GM21447 (cell line): Measurements from ENCODE around the gene FAM98A.

ENCODE experiments used
- ATAC-seq: cut with Tn5 transposase; IDR thresholded peaks from one replicate; pipeline ENCODE4 v1.9.1; 2021; ENCODE audit not compliant: unreplicated experiment

The FAM98A gene

DNA sequence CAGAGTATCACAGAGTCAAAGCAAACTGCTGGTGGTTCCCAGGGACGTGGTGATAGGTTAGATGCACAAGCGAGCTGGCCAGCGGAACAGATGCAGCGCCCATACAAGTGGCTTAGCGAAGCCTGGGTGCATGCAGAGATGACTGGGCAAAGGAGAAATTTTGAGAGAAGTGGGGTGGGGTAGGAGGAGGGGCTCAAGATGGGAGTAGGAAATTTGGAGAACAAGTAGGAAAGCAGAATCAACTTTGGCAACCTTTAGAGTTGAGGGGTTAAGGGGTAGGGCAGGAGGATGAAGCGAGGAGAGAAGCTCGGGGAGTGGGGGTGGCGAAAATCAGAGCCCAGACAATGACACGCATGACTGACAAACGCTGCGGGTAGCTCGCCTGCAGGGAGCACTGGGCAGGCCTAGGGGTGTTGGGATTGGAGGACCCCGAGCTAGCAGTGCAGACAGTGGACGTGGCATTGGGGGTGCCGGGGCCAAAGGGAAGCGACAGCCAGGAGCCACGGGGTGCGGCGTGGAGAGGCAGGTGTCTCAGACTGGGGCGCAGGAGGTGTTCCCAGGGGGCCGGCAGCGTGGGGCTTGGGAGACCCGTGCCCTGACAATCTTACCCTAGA is 431 bp downstream of the FAM98A start:
- peak; percentile 61 for ATAC-seq

- no peak for ATAC-seq
Observed at GRCh38 chr2:33597026-33597425, 2.1 kb downstream of the FAM98A start.

GRCh38 chr2:33595385-33595784 is 3.7 kb downstream of the FAM98A start:
- no peak for ATAC-seq

DNA sequence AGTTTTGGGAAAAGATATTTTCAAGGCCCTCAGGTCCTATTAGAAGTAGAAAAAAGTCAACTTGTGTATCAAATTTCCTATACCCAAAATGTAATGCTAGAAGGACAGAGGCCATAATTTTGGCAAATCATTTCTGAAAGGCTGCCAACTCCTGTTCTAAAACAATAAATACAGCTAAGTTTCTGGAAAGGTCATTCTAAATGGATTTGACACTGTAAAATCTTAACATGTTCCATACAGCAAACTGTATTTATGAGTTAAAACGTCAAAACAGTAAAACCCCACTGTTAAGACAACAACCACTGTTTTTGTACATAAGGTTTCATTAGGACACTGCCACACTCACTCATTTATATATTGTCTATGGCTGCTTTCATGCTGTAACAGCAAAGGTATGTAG is 9.7 kb downstream of the FAM98A start:
- no peak for ATAC-seq

DNA sequence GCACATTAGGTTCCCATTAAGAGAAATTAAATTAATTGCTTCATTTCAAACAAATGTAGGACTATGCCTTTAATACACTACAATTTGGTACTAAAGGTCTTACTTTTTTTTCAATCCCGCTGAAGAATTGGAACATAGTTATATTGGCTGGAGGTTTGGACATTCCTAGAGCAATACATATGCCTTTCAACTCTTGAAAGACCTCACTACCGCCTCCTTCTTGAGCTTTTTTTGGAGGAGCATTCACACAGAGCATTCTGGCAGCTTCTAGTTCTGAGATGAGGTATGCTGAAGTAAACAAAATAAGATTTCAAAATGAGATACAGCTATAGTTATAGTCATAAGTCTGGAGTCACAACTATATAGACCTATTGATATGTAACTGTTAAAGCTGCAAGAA is 10.9 kb downstream of the FAM98A start:
- ATAC-seq, result no peak

- ATAC-seq, result no peak
Observed at GRCh38 chr2:33586766-33587165, 12.3 kb downstream of the FAM98A start.

GRCh38 chr2:33583194-33583938 is 15.7 kb downstream of the FAM98A start:
- ATAC-seq, result no peak

DNA sequence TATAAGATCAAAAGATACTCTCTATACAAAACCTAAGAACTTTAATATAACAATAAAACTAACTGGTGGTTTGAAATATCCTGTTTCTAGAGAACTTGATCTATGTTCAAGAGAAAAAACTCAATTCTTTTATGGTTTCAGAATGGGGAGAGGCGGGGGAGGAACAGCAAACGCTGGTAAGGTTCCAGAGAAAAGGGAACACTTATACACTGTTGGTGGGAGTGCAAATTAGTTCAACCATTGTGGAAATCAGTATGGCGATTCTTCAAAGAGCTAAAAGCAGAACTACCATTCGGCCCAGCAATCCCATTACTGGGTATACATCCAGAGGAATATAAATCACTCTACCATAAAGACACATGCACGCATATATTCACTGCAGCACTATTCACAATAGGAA is 17.2 kb downstream of the FAM98A start:
- ATAC-seq, result no peak

GRCh38 chr2:33579227-33579626 is 19.9 kb downstream of the FAM98A start:
- no peak for ATAC-seq

DNA sequence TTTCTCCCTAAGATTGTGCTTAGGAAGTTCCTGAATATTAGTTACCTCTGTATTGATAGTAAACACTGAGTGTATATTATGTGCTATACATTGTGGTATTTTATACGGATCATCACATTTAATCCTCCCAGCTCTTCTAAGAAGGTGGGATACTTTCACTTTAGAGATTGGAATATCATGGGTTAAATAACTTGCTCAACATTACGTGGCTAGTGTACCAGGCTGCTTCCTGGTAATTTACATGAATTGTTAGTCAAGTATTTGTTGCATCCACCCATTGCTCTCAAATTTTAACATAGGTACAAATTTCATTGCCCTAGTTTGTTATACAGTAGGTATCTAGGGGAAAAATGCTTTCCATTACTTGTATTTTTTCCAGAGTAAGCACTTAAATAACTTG is 21.4 kb downstream of the FAM98A start:
- no peak for ATAC-seq

DNA sequence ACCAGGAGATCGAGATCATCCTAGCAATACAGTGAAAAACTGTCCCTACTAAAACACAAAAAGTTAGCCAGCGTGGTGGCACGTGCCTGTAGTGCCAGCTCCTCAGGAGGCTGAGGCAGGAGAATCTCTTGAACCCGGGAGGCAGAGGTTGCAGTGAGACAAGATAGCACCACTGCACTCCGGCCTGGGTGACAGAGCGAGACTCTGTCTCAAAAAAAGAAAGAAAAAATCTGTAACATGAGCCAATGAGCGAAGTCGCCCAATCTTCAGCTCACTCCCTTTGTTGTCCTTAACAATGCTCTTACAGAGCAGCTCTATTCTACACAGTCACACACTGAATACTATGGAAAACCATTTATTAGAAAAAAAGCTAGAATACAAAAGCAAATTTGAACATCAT is 22.0 kb downstream of the FAM98A start:
- no peak for ATAC-seq

DNA sequence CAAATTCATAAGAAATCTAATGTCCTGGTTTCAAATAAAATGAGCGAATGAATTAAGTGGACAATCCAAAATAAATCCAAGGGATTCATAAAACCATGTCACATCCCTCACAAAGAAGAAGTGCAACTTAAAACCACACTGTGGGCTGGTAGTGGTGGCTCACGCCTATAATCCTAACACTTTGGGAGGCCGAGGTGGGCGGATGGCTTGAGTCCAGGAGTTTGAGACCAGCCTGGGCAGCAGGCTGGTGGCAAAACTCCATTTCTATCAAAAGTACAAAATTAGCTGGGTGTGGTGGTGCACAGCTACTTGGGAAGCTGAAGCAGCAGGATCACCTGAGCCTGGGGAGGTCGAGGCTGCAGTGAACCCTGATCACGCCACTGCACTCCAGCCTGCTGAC is 25.4 kb downstream of the FAM98A start:
- ATAC-seq, result no peak

- ATAC-seq, result no peak
Observed at GRCh38 chr2:33570681-33571080, 28.4 kb downstream of the FAM98A start.

DNA sequence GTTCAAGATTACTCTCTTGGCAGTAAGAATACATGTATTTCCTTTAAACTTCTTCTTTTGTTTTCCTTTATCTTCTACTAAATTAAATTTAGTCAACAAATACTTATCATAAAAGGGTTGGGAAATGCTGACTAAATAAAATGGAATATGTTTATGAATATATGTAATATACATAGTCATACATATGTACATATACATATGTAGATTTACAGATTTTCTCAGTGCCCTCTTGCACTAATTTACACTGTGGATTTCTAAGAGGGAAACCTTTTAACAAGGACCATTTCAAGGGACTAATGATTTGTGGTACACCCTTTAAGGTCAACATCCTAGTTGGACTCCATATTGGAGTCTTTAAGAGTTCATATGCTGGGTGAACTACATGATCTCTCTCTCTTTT is 37.2 kb downstream of the FAM98A start:
- ATAC-seq, result no peak

GRCh38 chr2:33560017-33560416 is 39.1 kb downstream of the FAM98A start:
- ATAC-seq, result no peak

DNA sequence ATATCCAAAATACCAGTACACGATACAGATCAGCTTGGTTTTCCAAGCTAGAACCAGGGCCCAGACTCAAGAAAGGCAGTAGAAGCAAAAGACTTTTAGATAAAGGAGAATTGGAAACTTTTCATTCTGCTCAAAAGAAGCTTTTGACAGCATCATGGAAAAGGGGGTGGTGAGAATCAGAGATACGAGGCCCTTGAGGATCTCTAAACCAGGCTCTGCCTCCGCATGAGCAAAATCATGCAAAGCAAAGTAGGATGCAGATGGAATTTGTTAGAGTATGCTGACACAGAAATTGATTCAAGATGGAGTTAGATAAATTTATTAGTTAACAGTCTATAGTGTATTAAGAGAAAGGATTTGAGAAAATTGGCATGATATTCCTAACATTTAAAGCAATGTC is 39.8 kb downstream of the FAM98A start:
- no peak for ATAC-seq

- ATAC-seq, result no peak
Observed at GRCh38 chr2:33555681-33556080, 43.4 kb downstream of the FAM98A start.

- no peak for ATAC-seq
Observed at GRCh38 chr2:33552758-33553461, 46.2 kb downstream of the FAM98A start.

DNA sequence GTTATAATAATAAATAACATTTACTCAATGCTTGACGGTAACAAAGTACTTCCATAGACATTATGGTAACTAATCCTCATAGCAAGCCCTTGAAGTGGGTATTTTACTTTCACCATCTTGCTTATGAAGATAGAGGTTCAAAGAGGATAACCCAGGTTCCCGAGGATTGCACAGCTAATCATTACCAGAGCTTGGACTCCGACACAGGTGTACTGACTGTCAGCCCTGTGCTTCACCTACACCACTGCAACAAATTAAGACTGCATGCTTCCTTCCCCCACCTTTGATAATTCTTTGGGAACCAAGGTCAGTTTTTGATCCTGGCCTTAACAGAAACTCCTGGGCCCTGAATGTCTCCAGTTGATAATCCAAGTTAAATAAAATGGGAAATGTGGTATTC is 48.9 kb downstream of the FAM98A start:
- no peak for ATAC-seq

DNA sequence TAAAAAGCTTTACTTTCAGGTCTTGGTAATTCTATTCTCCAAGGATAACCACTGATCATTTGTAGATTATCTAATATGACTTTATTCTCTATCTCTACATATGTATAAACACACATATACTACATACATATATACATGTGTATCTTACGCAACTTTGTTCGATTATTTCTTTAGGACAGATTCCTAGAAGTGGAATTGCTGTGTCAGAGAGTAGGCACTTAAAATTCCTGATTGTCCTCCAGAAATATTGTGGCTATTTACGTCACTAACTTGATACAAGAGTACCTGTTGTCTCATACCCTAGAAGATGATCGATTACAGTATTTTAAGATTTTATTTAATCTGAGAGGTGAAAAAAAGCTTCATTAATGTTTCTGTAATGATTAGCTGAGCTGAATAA is 57.9 kb downstream of the FAM98A start:
- ATAC-seq, result no peak

- no peak for ATAC-seq
Observed at GRCh38 chr2:33535421-33535820, 63.7 kb downstream of the FAM98A start.
